PC-9 (cell line): Measurements from ENCODE around the gene SASH1. TPM values are rescaled to one million over a fixed set of nuclear protein-coding genes. Genes with fewer than 3 reads are reported as not detected.

Source experiments
- BruUV-seq: library from RNA; stranded (reverse); fragments of 400-500 nt; replicated peaks from 2 replicates; lab custom pipeline; 2021; lab: Mats Ljungman, UMichigan
- CTCF ChIA-PET: fragments of 300-600 bp; sonication (Branson Sonifier 250); formaldehyde crosslinking; loops from one replicate; lab custom pipeline; 2022; ENCODE audit warnings: antibody characterized with exemption; lab: Charles Lee
- POLR2A ChIA-PET: fragments of 300-600 bp; sonication (Branson Sonifier 250); formaldehyde crosslinking; loops from one replicate; lab custom pipeline; 2022; ENCODE audit warnings: antibody characterized with exemption; ENCODE audit not compliant: unreplicated experiment; lab: Charles Lee
- DNase-seq, 2 experiments: peaks; one replicate each; pipeline versions ENCODE4 v3.0.0 to v3.0.0-alpha.2; 2015 to 2022; ENCODE audit warnings: mixed read lengths in 1 of 2
- H2AFZ ChIP-seq: fragments of 200-600 bp; sonication (generic); 2 replicates; pipeline ENCODE4 v1.8.1; 2017; ENCODE audit warnings: antibody characterized with exemption
- H3F3A ChIP-seq: fragments of 200-600 bp; sonication (generic); 2 replicates; pipeline ENCODE4 v1.8.1; 2017; ENCODE audit warnings: antibody characterized with exemption, mild to moderate bottlenecking, low read depth; ENCODE audit not compliant: insufficient read depth
- H3K27ac ChIP-seq: fragments of 200-600 bp; sonication (generic); 2 replicates; pipeline ENCODE4 v1.6.1; 2016; ENCODE audit warnings: mixed run types
- H3K27me3 ChIP-seq: fragments of 200-600 bp; sonication (generic); 2 replicates; pipeline ENCODE4 v1.6.1; 2016; ENCODE audit warnings: low read depth, mixed run types; ENCODE audit not compliant: insufficient read depth
- H3K36me3 ChIP-seq: fragments of 200-600 bp; sonication (generic); 2 replicates; pipeline ENCODE4 v1.6.1; 2016; ENCODE audit warnings: low read depth, mixed run types
- H3K4me1 ChIP-seq: fragments of 200-600 bp; sonication (generic); replicated peaks from 2 replicates; pipeline ENCODE4 v1.6.1; 2016; ENCODE audit warnings: mixed run types; ENCODE audit not compliant: insufficient read depth
- H3K4me2 ChIP-seq: fragments of 200-600 bp; sonication (generic); 2 replicates; pipeline ENCODE4 v1.6.1; 2017; ENCODE audit warnings: mixed run types
- H3K4me3 ChIP-seq: fragments of 200-600 bp; sonication (generic); 2 replicates; pipeline ENCODE4 v1.6.1; 2016; ENCODE audit warnings: mixed run types
- H3K79me2 ChIP-seq: fragments of 200-600 bp; sonication (generic); 2 replicates; pipeline ENCODE4 v1.6.1; 2017; ENCODE audit warnings: low read depth, mixed run types
- H3K9me2 ChIP-seq: fragments of 200-600 bp; sonication (generic); 2 replicates; pipeline ENCODE4 v1.8.1; 2017; ENCODE audit warnings: mild to moderate bottlenecking; ENCODE audit not compliant: insufficient read depth
- H3K9me3 ChIP-seq: fragments of 200-600 bp; sonication (generic); 2 replicates; pipeline ENCODE4 v1.8.1; 2016; ENCODE audit warnings: low read depth; ENCODE audit not compliant: insufficient read depth
- H4K20me1 ChIP-seq: fragments of 200-600 bp; sonication (generic); 2 replicates; pipeline ENCODE4 v1.8.1; 2017; ENCODE audit not compliant: insufficient read depth
- EZH2 ChIP-seq: fragments of 200-600 bp; sonication (generic); IDR thresholded peaks from 2 replicates; pipeline ENCODE4 v1.8.0; 2017; ENCODE audit warnings: antibody characterized with exemption, low read depth
- intact Hi-C: fragments of 100-400 bp; cut with micrococcal nuclease; formaldehyde crosslinking; loops from one replicate; pipeline ENCODE4 v1.10.0; 2022; ENCODE audit not compliant: unreplicated experiment
- total RNA-seq: library from RNA; stranded (reverse); gene quantifications from 2 replicates; pipeline ENCODE4 v1.2.3, GENCODE V29; 2021
- TF ChIP-seq, protein P1 (sequence below): fragments of 200-600 bp; sonication (generic); conservative IDR thresholded peaks from 2 replicates; pipeline ENCODE4 v1.6.1; 2017; ENCODE audit warnings: mixed run types, antibody characterized with exemption, mild to moderate bottlenecking, moderate library complexity

The SASH1 gene
- total RNA-seq, 1 experiment from 2014 or later, result 32.9 TPM

GRCh38 chr6:148494226-148494625 is 151.6 kb downstream of the SASH1 start:
- no peak overlapping the region for H2AFZ ChIP-seq
- H3K4me2 ChIP-seq, result no peak overlapping the region
- no peaks in the 10 kb centered on the region for H4K20me1 ChIP-seq
- H3K9me3 ChIP-seq, result no peaks in the 10 kb centered on the region
- no peak overlapping the region for H3K4me3 ChIP-seq
- H3K36me3 ChIP-seq, result no peaks in the 10 kb centered on the region
- no peaks in the 10 kb centered on the region for H3K4me1 ChIP-seq
- no peaks in the 10 kb centered on the region for H3F3A ChIP-seq
- ChIA-PET POLR2A (no interaction called here), CTCF (no interaction called here)
- H3K27me3 ChIP-seq, result no peaks in the 10 kb centered on the region
- DNase-seq, result no peak
- H3K9me2 ChIP-seq, result no peaks in the 10 kb centered on the region; the same call in 1 of the 2 replicates
- H3K79me2 ChIP-seq, result no peaks in the 10 kb centered on the region
- no peak overlapping the region for H3K27ac ChIP-seq
- TF ChIP-seq, protein P1, sequence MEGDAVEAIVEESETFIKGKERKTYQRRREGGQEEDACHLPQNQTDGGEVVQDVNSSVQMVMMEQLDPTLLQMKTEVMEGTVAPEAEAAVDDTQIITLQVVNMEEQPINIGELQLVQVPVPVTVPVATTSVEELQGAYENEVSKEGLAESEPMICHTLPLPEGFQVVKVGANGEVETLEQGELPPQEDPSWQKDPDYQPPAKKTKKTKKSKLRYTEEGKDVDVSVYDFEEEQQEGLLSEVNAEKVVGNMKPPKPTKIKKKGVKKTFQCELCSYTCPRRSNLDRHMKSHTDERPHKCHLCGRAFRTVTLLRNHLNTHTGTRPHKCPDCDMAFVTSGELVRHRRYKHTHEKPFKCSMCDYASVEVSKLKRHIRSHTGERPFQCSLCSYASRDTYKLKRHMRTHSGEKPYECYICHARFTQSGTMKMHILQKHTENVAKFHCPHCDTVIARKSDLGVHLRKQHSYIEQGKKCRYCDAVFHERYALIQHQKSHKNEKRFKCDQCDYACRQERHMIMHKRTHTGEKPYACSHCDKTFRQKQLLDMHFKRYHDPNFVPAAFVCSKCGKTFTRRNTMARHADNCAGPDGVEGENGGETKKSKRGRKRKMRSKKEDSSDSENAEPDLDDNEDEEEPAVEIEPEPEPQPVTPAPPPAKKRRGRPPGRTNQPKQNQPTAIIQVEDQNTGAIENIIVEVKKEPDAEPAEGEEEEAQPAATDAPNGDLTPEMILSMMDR, result no peak
- TF ChIP-seq EZH2, result no peak
- intact Hi-C loops, result no loop called here
- BruUV-seq, result no TSS peak

- Histone ChIP-seq H4K20me1 (no peaks in the 10 kb centered on the region), H3K27ac (no peak overlapping the region), H3K9me3 (no peaks in the 10 kb centered on the region), H3K27me3 (no peaks in the 10 kb centered on the region), H3K36me3 (no peaks in the 10 kb centered on the region), H3K9me2 (no peaks in the 10 kb centered on the region; the same call in 1 of the 2 replicates), H2AFZ (no peak overlapping the region), H3F3A (no peaks in the 10 kb centered on the region), H3K4me2 (no peak overlapping the region), H3K79me2 (no peaks in the 10 kb centered on the region), H3K4me1 (no peaks in the 10 kb centered on the region), H3K4me3 (no peak overlapping the region)
- TF ChIP-seq, protein P1, result no peak
- TF ChIP-seq EZH2, result no peak
- intact Hi-C loops, result no loop called here
- ChIA-PET CTCF (no interaction called here), POLR2A (no interaction called here)
- no peak for DNase-seq
- BruUV-seq, result no TSS peak
These were observed 152.4 kb downstream of the SASH1 start for GRCh38 chr6:148495029-148495428.

- no peaks in the 10 kb centered on the region for H3K27me3 ChIP-seq
- intact Hi-C loops, result no loop called here
- no peaks in the 10 kb centered on the region for H3K36me3 ChIP-seq
- no peak for DNase-seq
- H3K9me2 ChIP-seq, result no peaks in the 10 kb centered on the region; the same call in 1 of the 2 replicates
- no peak overlapping the region for H3K27ac ChIP-seq
- H3K4me3 ChIP-seq, result no peak overlapping the region
- H3K4me2 ChIP-seq, result no peak overlapping the region
- no peaks in the 10 kb centered on the region for H3K79me2 ChIP-seq
- CTCF ChIA-PET, result no interaction called here
- no TSS peak for BruUV-seq
- TF ChIP-seq, protein P1, result no peak
- no peak for TF ChIP-seq EZH2
- H3K4me1 ChIP-seq, result no peaks in the 10 kb centered on the region
- H3K9me3 ChIP-seq, result no peaks in the 10 kb centered on the region
- POLR2A ChIA-PET, result no interaction called here
- no peaks in the 10 kb centered on the region for H3F3A ChIP-seq
- H2AFZ ChIP-seq, result no peak overlapping the region
- H4K20me1 ChIP-seq, result no peaks in the 10 kb centered on the region
These were observed 154.6 kb downstream of the SASH1 start for GRCh38 chr6:148497257-148497656.
